Fibroblast of skin of left quadriceps (primary cell): Measurements from ENCODE around the gene EMP3.
"Not testable (repeated sequence)": the region's sequence is repeated elsewhere in the genome, so short reads cannot be mapped to it uniquely, and the experiment has no call there.

ENCODE experiments used
- DNase-seq, 2 experiments: peaks; one replicate each; pipeline ENCODE4 v3.0.0-alpha.2; 2013; ENCODE audit warnings: low read depth in 2 of 2

EMP3 gene

GRCh38 chr19:48317708-48317960 lies 7.7 kb upstream of the EMP3 start:
- DNase-seq = not testable (repeated sequence)

GRCh38 chr19:48318286-48318987 lies 6.9 kb upstream of the EMP3 start:
- no peak for DNase-seq

DNA sequence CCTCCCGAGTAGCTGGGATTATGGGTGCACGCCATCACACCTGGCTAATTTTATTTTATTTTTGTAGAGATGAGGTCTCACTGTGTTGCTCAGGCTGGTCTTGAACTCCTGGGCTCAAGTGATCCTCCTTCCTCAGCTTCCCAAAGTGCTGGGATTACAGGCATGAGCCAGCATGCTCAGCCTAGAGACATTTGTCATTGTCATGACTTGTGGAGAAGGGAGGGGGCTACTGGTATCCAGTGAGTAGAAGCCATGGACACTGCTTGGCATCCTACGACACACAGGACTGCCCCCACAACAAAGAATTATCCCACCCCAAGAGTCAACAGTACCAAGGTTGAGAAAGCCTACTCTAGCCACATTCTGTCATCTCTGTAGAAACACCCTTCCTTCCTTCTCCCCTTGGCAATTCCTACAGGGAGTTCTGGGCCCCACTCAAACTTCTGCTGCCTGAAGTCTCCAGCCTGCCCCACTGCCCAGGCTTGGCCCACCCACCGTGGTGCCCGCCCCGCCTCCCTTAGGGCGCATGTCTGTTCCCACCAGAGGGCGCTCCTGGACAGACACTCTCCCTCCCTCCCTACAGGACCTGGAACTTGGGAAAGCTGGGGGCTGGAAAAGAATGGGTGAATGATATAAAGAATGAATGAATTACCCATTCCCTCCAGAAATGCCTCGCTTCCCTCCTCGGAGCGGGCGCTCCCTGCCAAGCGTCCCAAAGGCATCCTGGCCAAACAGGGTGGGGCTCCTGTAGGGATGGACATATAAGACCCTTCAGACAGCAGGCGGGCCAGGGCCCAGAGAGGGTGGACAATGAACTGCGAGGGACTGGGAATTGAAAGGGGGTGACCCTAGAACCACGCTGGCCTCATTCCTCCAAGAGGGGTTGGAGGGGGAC lies 5.5 kb upstream of the EMP3 start:
- DNase-seq = peak; percentile 57 to 60

DNA sequence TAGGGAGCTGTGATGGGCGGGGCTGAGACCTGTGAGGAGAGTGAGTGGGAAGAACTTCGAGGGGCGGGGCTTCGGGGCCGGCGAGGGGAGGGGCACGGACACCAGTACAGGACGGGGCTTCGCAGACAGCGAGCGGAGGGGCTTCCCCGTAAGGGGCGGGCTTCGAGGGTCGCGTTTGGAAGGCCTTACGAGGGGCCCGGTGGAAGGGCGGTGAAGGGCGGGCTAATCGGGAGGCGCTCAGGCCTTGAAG lies 4.1 kb upstream of the EMP3 start:
- DNase-seq = peak; percentile 78 to 79

GRCh38 chr19:48321622-48322591 lies 3.4 kb upstream of the EMP3 start:
- DNase-seq = peak; percentile 98

GRCh38 chr19:48329167-48329891 lies 4.0 kb downstream of the EMP3 start:
- DNase-seq = no peak

DNA sequence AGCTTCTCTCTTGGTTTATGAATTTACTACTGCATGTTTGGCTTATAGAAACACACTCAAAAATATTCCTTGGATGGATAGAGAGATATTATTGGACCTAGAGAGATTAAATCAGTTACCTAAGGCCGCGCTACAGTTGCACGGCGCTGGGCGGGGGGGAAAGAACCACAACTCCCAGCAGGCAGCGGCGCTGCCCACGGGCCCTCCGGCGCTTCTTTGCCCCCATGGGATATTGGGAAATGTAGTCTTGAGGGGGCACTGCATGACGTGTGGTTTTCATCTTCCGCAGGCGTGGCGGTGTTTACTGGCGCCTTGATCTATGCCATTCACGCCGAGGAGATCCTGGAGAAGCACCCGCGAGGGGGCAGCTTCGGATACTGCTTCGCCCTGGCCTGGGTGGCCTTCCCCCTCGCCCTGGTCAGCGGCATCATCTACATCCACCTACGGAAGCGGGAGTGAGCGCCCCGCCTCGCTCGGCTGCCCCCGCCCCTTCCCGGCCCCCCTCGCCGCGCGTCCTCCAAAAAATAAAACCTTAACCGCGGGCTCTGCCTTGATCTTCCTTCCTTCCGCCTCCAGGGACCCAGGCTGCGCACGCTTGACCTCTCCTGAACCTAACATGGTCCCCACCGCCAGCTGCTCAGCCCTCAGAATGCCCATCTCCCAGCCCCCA lies 4.8 kb downstream of the EMP3 start:
- no peak for DNase-seq

GRCh38 chr19:48332351-48332661 lies 7.0 kb downstream of the EMP3 start:
- no peak for DNase-seq

- peak; percentile 93 to 94 for DNase-seq
Measured at GRCh38 chr19:48332662-48333466, 7.5 kb downstream of the EMP3 start.

- DNase-seq = peak; percentile 81 to 82
Measured at GRCh38 chr19:48333467-48334384, 8.4 kb downstream of the EMP3 start.

DNA sequence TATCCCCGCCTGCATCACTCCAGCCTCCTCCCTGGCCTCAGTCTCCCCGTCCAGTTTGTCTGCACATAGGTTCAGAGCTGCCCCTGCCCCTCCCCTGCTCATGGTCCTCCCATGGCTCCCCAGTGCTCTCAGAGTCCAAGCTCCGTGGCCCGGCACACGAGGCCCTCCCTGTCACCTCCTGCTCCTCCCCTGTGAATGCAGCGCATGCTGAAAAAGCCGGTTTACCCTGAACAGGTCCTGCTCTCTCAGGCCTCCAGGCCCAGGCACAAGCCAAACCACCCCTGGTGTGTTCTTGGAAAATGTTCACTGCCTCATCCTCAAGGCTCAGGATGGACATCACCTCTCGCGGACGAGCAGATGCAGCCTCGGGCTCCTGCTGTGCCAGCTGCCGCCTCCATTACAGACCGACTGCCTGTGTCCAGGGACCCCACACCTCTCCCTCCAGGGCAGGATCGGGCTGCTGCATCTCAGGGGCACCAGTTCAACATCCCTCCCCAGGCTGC lies 13.0 kb downstream of the EMP3 start:
- DNase-seq = no peak

DNA sequence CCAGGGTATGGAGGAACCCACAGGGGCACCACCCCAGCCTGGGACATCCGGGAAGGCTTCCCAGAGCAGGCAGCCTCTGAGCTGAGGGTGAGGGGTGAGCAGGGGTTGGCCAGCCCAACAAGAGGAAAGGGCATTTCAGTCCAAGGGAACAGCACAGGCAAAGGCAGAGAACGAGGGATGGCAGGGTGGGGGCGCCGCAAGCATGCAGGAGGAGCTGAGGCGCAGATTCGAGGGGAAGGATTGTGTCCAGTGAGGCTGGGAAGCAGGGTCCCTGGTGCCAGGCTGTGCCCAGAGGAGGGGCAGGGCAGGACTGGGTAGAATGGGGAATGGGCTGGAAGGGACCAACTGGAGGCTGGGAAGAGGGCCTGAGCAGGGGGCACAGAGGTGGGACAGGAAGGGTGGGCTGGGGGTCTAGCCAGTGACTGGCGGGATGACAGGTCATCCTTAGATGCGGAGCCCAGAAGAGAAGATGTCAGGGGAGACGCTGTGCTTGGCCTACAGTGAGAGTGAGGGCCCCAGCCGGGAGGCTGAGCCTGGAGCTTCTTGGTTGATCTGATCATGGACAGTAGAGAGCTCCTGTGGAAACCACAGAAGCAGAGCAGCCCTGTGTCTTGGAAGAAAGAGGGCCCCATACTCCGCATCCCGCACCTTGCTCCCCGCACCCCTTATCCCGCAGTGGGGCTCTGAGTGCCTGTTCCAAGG lies 13.6 kb downstream of the EMP3 start:
- no peak for DNase-seq

- no peak for DNase-seq
Measured at GRCh38 chr19:48340995-48341394, 15.6 kb downstream of the EMP3 start.

DNA sequence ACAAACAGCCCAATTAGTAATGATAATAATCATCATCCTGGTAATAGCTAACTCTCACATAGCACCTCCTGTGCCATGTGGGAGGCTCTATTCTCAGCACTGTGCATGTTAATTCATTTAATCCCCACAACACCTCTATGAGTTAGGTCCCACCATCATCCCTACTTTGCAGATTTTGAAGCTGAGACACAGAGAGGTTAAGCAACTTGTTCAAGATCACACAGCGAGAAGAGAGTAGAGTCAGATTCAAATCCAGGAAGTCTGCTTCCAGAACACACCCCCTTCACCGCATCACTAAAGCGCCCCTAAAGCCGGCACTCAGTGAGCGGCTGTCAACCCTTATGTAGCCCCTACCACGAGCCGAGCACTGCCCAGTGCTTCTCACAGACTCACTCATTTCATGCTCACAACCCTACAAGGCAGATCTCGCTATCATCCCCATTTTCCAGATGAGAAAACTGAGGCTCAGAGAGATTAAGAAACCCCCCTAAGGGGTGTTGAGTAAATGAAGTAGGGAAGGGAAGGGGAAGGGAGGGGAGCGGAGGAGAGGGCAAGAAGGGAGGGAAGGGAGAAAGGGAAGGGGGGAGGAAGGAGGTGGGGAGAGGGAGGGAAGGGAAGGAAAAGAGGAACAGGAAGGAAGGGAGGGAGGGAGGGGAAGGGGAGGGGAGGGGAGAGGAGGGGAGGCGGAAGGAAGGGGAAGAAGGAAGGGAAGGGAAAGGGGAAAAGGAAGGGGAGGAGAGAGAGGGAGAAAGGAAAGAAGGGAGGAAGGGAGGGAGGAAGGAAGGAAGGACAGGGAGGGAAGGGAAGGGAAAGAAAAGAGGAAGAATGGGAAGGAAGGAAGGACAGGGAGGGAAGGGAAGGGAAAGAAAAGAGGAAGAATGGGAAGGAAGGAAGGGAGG lies 16.4 kb downstream of the EMP3 start:
- DNase-seq = no peak

DNA sequence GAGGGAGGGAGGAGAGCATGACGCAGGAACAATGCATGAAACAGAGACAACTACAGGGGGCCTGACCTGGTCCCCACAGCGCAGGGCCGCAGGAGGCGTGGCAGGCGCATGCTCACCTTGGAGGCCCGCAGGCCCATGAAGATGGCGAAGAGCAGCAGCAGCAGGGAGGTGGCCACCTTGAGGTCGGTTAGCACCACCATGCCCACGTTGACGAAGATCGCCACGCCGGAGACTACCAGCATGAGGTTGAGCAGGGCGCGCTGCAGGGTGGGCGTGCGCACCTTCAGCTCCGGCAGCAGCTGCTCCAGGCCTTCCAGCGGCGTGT lies 17.0 kb downstream of the EMP3 start:
- no peak for DNase-seq

- DNase-seq = no peak
Measured at GRCh38 chr19:48342841-48343540, 17.6 kb downstream of the EMP3 start.

DNA sequence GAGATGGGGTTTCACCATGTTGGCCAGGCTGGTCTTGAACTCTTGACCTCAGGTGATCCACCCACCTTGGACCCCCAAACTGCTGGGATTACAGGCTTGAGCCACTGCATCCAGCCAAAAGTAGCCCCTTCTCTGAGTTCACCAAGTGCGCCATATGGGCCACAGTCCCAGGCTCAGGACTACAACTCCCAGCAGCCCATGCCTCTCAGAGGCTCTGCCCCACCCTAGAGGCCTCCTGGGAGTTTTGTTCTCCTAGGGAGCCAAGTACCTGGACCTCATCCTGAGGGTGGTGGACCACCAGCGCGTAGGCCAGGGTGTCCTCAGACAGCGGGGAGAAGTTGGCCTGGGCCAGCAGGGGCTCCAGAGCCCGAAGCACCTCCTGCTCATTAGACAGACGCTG lies 19.5 kb downstream of the EMP3 start:
- no peak for DNase-seq
